ENCODE measurements around the gene ANGPTL4.

DNA sequence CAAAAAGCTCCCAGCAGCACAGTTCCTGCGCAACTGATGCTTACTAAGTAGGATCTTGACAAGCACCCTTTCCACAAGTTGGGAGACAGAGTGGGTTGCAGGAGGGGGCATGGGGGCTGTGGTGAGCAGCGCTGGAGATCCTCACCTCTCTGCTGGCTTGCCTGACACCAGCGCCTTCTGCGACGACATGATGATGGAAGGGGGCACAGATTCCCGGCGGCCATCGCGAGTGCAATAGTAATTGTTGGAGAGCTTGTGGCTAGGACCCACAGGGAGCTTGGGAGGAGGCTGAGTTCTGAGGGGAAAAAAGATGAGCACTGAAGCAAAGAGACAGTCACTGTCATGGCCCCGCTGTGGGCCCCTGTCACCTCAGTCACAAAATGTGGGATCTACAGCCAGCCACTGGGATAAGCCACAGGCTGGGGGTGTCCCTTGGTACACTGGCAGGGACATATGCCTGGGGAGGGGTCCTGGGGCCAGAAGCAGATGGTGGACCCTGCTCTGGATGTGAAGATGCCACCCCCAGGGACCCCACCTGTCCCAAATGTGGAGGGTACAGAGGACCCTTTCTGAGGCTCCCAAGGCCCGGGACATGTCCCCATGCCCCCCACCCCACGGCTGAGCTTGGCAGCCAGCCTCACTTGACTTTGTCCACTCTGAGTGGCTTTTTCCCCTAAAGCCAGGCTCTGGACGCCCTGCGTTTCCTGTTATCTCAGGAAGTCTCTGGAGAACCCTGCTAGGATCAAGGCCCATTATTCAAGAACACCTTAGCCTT, 47.4 kb upstream of the ANGPTL4 start:
- TF ChIP-seq, protein P1, sequence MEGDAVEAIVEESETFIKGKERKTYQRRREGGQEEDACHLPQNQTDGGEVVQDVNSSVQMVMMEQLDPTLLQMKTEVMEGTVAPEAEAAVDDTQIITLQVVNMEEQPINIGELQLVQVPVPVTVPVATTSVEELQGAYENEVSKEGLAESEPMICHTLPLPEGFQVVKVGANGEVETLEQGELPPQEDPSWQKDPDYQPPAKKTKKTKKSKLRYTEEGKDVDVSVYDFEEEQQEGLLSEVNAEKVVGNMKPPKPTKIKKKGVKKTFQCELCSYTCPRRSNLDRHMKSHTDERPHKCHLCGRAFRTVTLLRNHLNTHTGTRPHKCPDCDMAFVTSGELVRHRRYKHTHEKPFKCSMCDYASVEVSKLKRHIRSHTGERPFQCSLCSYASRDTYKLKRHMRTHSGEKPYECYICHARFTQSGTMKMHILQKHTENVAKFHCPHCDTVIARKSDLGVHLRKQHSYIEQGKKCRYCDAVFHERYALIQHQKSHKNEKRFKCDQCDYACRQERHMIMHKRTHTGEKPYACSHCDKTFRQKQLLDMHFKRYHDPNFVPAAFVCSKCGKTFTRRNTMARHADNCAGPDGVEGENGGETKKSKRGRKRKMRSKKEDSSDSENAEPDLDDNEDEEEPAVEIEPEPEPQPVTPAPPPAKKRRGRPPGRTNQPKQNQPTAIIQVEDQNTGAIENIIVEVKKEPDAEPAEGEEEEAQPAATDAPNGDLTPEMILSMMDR (conservative IDR thresholded peaks at IDR 0.05 in 1 of 2, IDR thresholded peaks at IDR 0.05 in 1 of 2; ENCODE audit: low read depth in 1 of 2, low read length in 2 of 2), result no peak
- TF ChIP-seq EZH2 (IDR thresholded peaks at IDR 0.05; ENCODE audit: low read length, missing control alignments), result no peak
